HL-60 (cell line): ENCODE data around the gene ACTR3C.
A peak's percentile ranks its signal among the peaks of the same experiment; 100 is the strongest.

Experiments
- DNase-seq, 2 experiments: peaks; one replicate each; pipeline ENCODE4 v3.0.0-alpha.2; 2010 to 2020; ENCODE audit warnings: low read depth in 1 of 2, low spot score in 1 of 2
- H3K27ac ChIP-seq: fragments of 250-450 bp; sonication (Bioruptor Pico); replicated peaks from 2 replicates; pipeline ENCODE4 v1.5.1; 2020; ENCODE audit warnings: mild to moderate bottlenecking, moderate library complexity
- H3K27me3 ChIP-seq: fragments of 250-450 bp; sonication (Bioruptor Pico); 2 replicates; pipeline ENCODE4 v1.5.1; 2021; ENCODE audit warnings: mild to moderate bottlenecking, moderate library complexity; ENCODE audit not compliant: insufficient read depth, poor library complexity, severe bottlenecking
- H3K4me3 ChIP-seq: replicated peaks from 2 replicates; pipeline ENCODE4 v1.5.1; 2011; ENCODE audit warnings: mild to moderate bottlenecking, control low read depth, low read length; ENCODE audit not compliant: insufficient read depth
- GABPA ChIP-seq: IDR thresholded peaks from 2 replicates; pipeline ENCODE4 v1.6.1; 2012; ENCODE audit warnings: low read depth
- POLR2AphosphoS5 ChIP-seq: IDR thresholded peaks from 2 replicates; pipeline ENCODE4 v1.6.1; 2012; ENCODE audit warnings: low read depth
- SPI1 ChIP-seq: IDR thresholded peaks from 2 replicates; pipeline ENCODE4 v1.6.1; 2012; ENCODE audit warnings: low read depth, mild to moderate bottlenecking, borderline replicate concordance
- TF ChIP-seq, protein P1 (sequence below): IDR thresholded peaks from 2 replicates; pipeline ENCODE4 v1.6.1; 2012; ENCODE audit warnings: low read depth; ENCODE audit not compliant: insufficient replicate concordance
- TF ChIP-seq, protein P2 (sequence below): IDR thresholded peaks from one replicate; pipeline ENCODE4 v1.5.1; 2011; ENCODE audit warnings: low read length, control low read depth, inconsistent platforms; ENCODE audit not compliant: insufficient read depth

ACTR3C gene

DNA sequence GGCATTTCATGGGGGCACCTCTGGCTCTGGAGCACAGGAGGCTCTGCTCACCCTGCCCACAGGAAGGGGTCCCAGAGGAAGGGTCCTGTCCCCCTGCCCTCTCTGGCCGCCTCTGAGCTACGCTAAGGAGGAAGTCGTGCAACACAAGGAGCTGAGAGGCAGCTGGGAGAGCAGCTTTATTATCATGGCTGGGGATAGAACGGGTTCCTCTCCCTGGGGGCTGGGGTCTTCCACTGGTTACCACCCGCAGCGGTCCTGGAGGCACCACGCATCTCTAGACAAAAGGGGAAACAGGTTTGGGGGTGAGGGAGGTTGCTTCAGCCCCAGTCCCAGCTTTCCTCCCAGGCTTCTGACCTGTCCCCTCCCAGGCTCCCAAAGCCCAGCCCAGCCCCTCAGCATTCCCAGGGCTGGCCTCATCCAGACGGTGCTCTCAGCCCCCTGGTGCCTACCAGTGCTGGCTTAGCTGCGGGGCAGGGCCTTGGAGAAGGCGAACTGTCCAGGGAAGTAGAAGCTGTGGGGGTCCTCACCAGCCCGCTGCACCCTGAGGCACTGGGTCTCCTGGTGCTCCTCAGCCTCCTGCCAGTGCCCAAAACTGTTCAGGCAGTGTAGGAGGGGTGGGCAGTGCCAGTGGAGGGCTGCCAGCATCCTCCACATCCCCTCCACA lies 15.0 kb upstream of the ACTR3C start:
- peaks cover 7% of the 10 kb centered on the region for H3K27me3 ChIP-seq
- DNase-seq: no peak
- H3K4me3 ChIP-seq: no peak overlapping the region
- H3K27ac ChIP-seq: no peak overlapping the region
- 0 out of 2 replicates have a peak, but pooled peaks have one; percentile 4 for TF ChIP-seq SPI1
- TF ChIP-seq, protein P1, sequence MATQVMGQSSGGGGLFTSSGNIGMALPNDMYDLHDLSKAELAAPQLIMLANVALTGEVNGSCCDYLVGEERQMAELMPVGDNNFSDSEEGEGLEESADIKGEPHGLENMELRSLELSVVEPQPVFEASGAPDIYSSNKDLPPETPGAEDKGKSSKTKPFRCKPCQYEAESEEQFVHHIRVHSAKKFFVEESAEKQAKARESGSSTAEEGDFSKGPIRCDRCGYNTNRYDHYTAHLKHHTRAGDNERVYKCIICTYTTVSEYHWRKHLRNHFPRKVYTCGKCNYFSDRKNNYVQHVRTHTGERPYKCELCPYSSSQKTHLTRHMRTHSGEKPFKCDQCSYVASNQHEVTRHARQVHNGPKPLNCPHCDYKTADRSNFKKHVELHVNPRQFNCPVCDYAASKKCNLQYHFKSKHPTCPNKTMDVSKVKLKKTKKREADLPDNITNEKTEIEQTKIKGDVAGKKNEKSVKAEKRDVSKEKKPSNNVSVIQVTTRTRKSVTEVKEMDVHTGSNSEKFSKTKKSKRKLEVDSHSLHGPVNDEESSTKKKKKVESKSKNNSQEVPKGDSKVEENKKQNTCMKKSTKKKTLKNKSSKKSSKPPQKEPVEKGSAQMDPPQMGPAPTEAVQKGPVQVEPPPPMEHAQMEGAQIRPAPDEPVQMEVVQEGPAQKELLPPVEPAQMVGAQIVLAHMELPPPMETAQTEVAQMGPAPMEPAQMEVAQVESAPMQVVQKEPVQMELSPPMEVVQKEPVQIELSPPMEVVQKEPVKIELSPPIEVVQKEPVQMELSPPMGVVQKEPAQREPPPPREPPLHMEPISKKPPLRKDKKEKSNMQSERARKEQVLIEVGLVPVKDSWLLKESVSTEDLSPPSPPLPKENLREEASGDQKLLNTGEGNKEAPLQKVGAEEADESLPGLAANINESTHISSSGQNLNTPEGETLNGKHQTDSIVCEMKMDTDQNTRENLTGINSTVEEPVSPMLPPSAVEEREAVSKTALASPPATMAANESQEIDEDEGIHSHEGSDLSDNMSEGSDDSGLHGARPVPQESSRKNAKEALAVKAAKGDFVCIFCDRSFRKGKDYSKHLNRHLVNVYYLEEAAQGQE: no peak

DNA sequence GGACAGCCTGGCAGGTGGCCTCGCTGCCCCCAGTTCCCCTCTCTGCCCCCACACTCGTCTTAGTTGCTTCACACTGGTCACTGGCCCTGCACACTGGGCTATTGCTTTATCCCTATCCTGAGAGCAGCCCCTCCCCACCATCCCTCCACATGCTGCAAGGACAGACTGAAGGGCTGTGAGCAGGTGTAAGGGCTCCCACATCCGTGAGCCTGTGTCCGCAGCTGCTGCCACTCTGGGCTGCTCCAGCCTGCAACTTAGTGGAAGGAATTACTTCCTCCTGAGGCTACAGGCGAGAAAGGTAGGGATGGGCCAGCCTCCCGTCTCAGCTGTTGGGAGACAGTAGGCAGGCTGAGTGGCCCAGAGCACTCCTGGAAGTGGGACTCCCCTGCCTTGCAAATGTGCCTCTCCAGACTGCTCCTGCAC lies 14.3 kb upstream of the ACTR3C start:
- Histone ChIP-seq H3K4me3 (no peak overlapping the region), H3K27ac (no peak overlapping the region), H3K27me3 (peaks cover 7% of the 10 kb centered on the region)
- TF ChIP-seq, protein P1: no peak
- no peak for TF ChIP-seq POLR2AphosphoS5
- no peak for TF ChIP-seq GABPA
- no peak for TF ChIP-seq SPI1
- TF ChIP-seq, protein P2, sequence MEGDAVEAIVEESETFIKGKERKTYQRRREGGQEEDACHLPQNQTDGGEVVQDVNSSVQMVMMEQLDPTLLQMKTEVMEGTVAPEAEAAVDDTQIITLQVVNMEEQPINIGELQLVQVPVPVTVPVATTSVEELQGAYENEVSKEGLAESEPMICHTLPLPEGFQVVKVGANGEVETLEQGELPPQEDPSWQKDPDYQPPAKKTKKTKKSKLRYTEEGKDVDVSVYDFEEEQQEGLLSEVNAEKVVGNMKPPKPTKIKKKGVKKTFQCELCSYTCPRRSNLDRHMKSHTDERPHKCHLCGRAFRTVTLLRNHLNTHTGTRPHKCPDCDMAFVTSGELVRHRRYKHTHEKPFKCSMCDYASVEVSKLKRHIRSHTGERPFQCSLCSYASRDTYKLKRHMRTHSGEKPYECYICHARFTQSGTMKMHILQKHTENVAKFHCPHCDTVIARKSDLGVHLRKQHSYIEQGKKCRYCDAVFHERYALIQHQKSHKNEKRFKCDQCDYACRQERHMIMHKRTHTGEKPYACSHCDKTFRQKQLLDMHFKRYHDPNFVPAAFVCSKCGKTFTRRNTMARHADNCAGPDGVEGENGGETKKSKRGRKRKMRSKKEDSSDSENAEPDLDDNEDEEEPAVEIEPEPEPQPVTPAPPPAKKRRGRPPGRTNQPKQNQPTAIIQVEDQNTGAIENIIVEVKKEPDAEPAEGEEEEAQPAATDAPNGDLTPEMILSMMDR: no peak
- DNase-seq: no peak

DNA sequence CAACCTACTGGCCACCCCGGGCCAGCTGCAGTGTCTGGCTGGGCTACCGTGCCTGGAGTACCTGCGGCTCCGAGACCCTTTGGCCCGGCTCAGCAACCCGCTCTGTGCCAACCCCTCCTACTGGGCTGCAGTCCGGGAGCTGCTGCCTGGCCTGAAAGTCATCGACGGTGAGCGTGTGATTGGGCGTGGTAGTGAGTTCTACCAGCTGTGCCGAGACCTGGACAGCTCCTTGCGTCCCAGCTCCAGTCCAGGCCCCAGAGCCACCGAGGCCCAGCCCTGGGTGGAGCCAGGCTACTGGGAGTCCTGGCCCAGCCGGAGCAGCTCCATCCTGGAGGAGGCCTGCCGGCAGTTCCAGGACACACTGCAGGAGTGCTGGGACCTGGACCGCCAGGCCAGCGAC lies 13.8 kb upstream of the ACTR3C start:
- H3K27me3 ChIP-seq: peaks cover 7% of the 10 kb centered on the region
- no peak overlapping the region for H3K4me3 ChIP-seq
- no peak for TF ChIP-seq GABPA
- TF ChIP-seq SPI1: no peak
- TF ChIP-seq, protein P1: no peak
- H3K27ac ChIP-seq: no peak overlapping the region
- DNase-seq: no peak

DNA sequence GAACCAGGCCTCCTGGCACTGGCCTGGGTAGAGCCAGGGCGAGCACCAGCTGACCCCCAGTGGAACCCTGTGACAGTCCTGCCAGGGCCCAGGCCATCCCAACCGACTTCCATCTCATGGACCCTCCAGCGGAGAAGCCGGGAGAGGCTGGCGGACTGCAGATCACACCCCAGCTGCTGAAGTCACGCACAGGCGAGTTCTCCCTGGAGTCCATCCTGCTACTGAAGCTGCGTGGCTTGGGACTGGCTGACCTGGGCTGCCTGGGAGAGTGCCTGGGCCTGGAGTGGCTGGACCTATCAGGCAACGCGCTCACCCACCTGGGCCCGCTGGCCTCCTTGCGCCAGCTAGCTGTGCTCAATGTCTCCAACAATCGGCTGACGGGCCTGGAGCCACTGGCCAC lies 13.4 kb upstream of the ACTR3C start:
- Histone ChIP-seq H3K27me3 (peaks cover 4% of the 10 kb centered on the region), H3K27ac (no peak overlapping the region), H3K4me3 (no peak overlapping the region)
- TF ChIP-seq, protein P2: no peak
- TF ChIP-seq SPI1: no peak
- TF ChIP-seq GABPA: no peak
- no peak for TF ChIP-seq POLR2AphosphoS5
- TF ChIP-seq, protein P1: no peak
- DNase-seq: no peak
